ENCODE measurements around the gene JPH4.

JPH4 gene

DNA sequence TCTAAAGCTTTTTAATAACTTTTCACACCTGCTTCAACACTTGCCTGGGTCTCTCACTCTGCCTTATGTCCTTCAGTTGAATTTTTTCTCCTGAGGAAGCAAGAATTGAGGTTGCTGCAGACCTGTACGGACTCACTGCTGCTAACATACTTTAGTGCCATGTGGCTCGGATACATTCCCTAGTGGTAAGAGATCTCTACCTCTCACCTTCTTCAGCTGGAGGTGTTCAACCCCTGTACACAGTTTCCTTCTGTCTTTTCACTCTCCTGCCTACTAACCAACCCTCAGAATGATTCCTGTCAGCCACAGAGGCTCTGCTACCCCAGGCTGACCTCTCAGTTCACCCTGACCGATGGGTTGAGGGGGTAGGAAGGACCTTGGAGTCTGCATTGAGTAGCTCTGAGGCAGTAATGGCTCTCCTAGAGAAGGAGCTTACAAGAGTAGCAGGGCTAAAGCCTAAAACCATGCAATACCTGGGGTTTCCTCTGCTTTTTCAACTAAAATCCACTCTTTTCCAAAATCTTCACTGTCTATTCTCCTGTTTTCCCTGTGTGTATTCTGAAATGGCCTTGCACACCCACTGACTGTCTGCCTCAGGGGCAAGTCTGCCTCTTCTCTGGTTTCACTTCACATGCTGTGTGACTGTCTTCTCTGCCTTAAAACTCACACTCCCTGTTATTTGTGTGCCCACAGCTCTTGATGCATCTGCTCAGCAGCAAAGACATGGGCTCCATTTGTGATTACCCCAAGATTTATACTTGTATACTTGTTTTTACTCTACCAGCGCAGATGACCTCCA, 43.5 kb upstream of the JPH4 start:
- no peak overlapping the region for H3K4me3 ChIP-seq (ENCODE audit: low read length)
- DNase-seq (ENCODE audit: low read depth) = no peak
- TF ChIP-seq, protein P1, sequence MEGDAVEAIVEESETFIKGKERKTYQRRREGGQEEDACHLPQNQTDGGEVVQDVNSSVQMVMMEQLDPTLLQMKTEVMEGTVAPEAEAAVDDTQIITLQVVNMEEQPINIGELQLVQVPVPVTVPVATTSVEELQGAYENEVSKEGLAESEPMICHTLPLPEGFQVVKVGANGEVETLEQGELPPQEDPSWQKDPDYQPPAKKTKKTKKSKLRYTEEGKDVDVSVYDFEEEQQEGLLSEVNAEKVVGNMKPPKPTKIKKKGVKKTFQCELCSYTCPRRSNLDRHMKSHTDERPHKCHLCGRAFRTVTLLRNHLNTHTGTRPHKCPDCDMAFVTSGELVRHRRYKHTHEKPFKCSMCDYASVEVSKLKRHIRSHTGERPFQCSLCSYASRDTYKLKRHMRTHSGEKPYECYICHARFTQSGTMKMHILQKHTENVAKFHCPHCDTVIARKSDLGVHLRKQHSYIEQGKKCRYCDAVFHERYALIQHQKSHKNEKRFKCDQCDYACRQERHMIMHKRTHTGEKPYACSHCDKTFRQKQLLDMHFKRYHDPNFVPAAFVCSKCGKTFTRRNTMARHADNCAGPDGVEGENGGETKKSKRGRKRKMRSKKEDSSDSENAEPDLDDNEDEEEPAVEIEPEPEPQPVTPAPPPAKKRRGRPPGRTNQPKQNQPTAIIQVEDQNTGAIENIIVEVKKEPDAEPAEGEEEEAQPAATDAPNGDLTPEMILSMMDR (conservative IDR thresholded peaks at IDR 0.05; ENCODE audit: low read length) = no peak

DNA sequence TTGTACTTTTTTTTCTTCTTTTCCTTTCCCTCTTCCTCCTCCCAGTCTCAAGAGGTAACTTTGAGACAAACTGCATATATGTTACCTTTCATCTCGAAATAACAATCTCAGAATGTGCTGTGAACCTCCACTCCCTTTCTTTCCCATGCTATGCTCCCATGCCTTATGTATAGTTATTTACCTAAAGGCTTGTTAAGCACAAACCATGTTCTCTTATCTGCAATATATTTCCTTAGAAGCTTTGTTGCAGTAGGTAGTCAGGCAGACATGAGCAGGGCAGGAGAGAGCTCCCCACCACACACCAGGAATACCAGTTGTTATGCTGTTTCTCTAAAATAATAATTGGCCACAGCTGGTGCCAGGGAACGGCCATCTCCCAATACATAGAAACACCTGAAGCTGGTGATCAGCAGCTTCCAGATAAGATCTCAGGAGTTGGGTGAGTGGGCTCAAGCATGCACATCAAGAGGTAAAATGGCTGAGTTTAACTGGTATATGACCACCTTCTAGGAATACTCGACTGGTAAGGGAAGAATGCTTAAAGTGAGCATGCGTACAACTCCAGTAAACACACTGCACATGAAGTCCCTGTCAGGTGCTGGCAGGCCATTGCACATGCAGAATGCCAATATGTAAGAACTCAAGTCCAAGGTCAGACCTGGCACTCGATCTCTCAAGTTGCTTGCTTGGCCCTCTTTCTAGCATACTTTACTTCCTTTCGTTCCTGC, 42.8 kb upstream of the JPH4 start:
- TF ChIP-seq, protein P1 (conservative IDR thresholded peaks at IDR 0.05; ENCODE audit: low read length) = no peak
- DNase-seq (ENCODE audit: low read depth) = no peak
- no peak overlapping the region for H3K4me3 ChIP-seq (ENCODE audit: low read length)

DNA sequence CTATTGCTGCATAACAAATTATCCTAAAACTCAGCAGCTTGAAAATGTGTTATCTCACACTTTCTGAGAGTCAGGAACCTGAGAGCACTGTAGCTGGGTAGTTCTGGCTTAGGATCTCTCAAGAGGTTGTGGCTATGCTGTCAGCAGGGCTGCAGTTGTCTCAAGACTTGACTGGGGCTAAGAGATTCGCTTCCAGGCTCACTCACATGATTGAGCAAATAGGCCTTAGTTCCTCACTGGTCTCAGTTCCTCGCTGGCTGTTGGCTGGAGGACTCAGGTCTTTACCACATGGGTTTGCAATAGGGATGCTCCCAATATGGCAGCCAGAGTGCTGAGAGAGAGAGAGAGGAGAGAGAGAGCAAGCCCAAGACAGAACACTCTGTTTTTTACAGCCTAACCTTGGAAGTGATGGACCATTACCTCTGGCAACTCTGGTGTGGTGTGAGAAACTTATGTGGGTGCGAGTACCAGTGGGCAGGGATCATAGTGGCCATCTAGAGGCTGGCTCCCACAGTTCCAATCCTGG, 41.6 kb upstream of the JPH4 start:
- no peak for DNase-seq (ENCODE audit: low read depth)
- TF ChIP-seq, protein P1 (conservative IDR thresholded peaks at IDR 0.05; ENCODE audit: low read length) = no peak

DNA sequence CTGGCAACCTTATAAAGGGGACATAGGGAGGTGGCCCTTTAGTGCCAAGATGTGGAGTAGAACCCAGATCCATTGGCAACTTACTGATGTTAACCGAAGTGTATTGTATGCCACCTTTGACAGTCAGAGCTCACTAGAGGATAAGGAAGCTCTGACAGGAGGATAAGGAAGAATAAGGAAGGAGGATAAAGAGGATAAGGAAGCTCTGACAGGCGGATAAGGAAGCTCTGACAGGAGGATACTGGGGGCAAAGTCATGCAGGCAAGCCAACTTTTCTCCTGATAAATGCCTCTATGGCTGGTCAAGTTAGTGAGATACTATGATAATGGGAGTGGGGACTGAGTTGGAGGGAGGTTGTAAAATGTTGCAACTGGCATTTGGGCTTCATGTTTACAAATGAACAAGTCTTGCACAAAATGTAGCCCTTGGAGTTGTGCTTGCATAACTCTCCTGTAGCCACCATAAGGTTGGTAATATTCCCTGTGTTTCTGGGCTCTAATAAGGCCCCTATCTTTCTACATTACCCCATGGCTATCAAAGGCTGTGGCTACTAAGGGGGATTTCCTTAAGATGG, 39.9 kb upstream of the JPH4 start:
- no peak for DNase-seq (ENCODE audit: low read depth)
- TF ChIP-seq, protein P1 (conservative IDR thresholded peaks at IDR 0.05; ENCODE audit: low read length) = no peak
- H3K4me3 ChIP-seq (ENCODE audit: low read length) = no peak overlapping the region

More for the DNA sequence above, 41.6 kb upstream of the JPH4 start:
- no peak overlapping the region for H3K4me3 ChIP-seq (ENCODE audit: low read length)

DNA sequence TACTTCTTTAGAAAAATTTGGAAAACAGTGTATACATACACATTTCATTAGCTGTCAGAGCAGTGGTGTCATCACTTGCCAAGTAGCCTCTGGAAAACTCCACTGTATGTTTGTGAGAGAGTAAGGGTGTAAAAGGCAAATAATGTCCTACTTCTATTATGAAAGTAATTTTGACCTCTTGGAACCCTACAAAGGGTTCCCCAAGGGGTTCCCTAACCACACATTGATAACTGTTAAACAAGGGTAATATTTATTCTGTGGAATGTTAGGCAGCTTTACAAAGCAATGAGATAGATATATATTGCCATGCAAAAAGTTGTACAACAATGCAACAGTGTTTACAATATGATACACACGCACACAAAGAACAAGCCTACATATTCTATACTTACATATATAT, 38.9 kb upstream of the JPH4 start:
- H3K4me3 ChIP-seq (ENCODE audit: low read length) = no peak overlapping the region
- no peak for DNase-seq (ENCODE audit: low read depth)
- TF ChIP-seq, protein P1 (conservative IDR thresholded peaks at IDR 0.05; ENCODE audit: low read length) = no peak

DNA sequence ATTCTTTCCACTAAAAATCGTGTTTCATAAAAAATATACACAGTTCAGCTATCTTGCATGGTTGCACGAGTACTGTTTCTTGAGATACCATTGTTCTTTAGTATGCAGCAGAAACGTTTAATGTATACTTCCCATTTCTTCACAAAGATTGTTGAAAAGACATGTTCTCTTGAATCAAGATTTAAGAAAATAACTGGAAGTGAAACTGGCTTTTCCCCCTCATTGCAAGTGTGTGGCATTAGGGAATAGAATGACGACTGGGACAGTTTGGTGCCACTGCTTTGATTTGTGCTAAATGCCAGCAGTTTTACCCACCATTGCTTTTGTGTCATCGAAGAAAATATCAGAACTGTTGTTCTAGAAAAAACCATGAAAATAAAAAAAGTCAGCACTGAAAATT, 37.3 kb upstream of the JPH4 start:
- DNase-seq (ENCODE audit: low read depth) = no peak
- H3K4me3 ChIP-seq (ENCODE audit: low read length) = no peak overlapping the region
- TF ChIP-seq, protein P1 (conservative IDR thresholded peaks at IDR 0.05; ENCODE audit: low read length) = no peak

Data from AG10803 (cell line).